Natural killer cell (primary cell): Measurements from ENCODE around the gene LGR5. TPM values are rescaled to one million over a fixed set of nuclear protein-coding genes. Genes with fewer than 3 reads are reported as not detected.

ENCODE experiments used
- ATAC-seq, 3 donors: fragments of 150-1000 bp in 2 of 3; fragments of 200-7000 bp in 1 of 3; cut with Tn5 transposase; 1 replicate in 1 of 3; 2 replicates in 2 of 3; pipeline ENCODE4 v1.10.0; 2021; ENCODE audit warnings: mild to moderate bottlenecking in 2 of 3, moderate library complexity in 2 of 3
- DNase-seq, 2 donors: peaks; one replicate each; pipeline versions ENCODE4 v3.0.0 to v3.0.0-alpha.2; 2013 to 2021; ENCODE audit warnings: mixed read lengths in 1 of 2
- H3K27ac ChIP-seq: one replicate; pipeline ENCODE4 v1.5.1; 2013; ENCODE audit warnings: mild to moderate bottlenecking, low read length
- H3K27me3 ChIP-seq: one replicate; pipeline ENCODE4 v1.6.1; 2013; ENCODE audit warnings: low read length; ENCODE audit not compliant: control insufficient read depth, insufficient read depth
- H3K36me3 ChIP-seq: one replicate; pipeline ENCODE4 v1.6.1; 2013; ENCODE audit warnings: low read length; ENCODE audit not compliant: control insufficient read depth, insufficient read depth
- H3K4me1 ChIP-seq: one replicate; pipeline ENCODE4 v1.6.1; 2013; ENCODE audit warnings: low read length; ENCODE audit not compliant: control insufficient read depth, insufficient read depth
- H3K4me3 ChIP-seq: one replicate; pipeline ENCODE4 v1.5.1; 2013; ENCODE audit warnings: low read length
- H3K9me3 ChIP-seq: one replicate; pipeline ENCODE4 v1.6.1; 2013; ENCODE audit warnings: low read length; ENCODE audit not compliant: control insufficient read depth, insufficient read depth
- H3K27ac Mint-ChIP-seq, 2 donors: one replicate each; pipeline ENCODE4 v1.8.0; 2022; ENCODE audit warnings: mild to moderate bottlenecking in 2 of 2, mixed read lengths in 2 of 2, moderate library complexity in 1 of 2
- H3K27me3 Mint-ChIP-seq, 2 donors: one replicate each; pipeline ENCODE4 v1.8.0; 2022; ENCODE audit warnings: low read depth in 2 of 2, mixed read lengths in 2 of 2
- H3K36me3 Mint-ChIP-seq: one replicate; pipeline ENCODE4 v1.8.0; 2022; ENCODE audit warnings: mixed read lengths
- H3K4me1 Mint-ChIP-seq, 2 donors: one replicate each; pipeline ENCODE4 v1.8.0; 2022; ENCODE audit warnings: mixed read lengths in 2 of 2
- H3K4me3 Mint-ChIP-seq: one replicate; pipeline ENCODE4 v1.8.0; 2022; ENCODE audit warnings: mild to moderate bottlenecking, moderate library complexity, mixed read lengths
- H3K9me3 Mint-ChIP-seq, 2 donors: one replicate each; pipeline ENCODE4 v1.8.0; 2022; ENCODE audit warnings: mixed read lengths in 2 of 2
- CTCF ChIP-seq: fragments of 200-600 bp; IDR thresholded peaks from one replicate; pipeline ENCODE4 v1.8.0; 2022; ENCODE audit warnings: antibody characterized with exemption
- WGBS: methylation state at CpG from one replicate; pipeline ENCODE4 v1.1.7; 2013; ENCODE audit warnings: missing lambda C conversion rate; ENCODE audit not compliant: insufficient coverage; 5-methylcytosine and 5-hydroxymethylcytosine counted together
- intact Hi-C: fragments of 100-400 bp; cut with micrococcal nuclease; formaldehyde crosslinking; loops from one replicate; pipeline ENCODE4 v1.14.2; 2022
- total RNA-seq, 4 donors: library from RNA; stranded (reverse); fragments of 120-200 nt in 1 of 4; gene quantifications; one replicate each; pipeline versions ENCODE4 v1.2.3 to v1.2.4, GENCODE V29; 2013 to 2022

The LGR5 gene
- total RNA-seq, 3 donors from 2014 or later (not counting 1 experiment from before 2014, with no cell fraction given), result not detected

- intact Hi-C loops, result no loop called here
- no peaks in the 10 kb centered on the region for H3K9me3 Mint-ChIP-seq
Measured at GRCh38 chr12:71536939-71537622, 97.5 kb downstream of the LGR5 start.

GRCh38 chr12:71538807-71539206, 99.2 kb downstream of the LGR5 start:
- Mint-ChIP-seq H3K4me1 (no peaks in the 10 kb centered on the region), H3K9me3 (no peaks in the 10 kb centered on the region), H3K36me3 (no peaks in the 10 kb centered on the region), H3K27me3 (peaks cover 8 to 10% of the 10 kb centered on the region in 2 donors), H3K4me3 (no peak overlapping the region), H3K27ac (no peak overlapping the region)
- intact Hi-C loops, result no loop called here
- no CpG with 5 or more reads among the region's 3 CpGs for WGBS
- Histone ChIP-seq H3K36me3 (no peaks in the 10 kb centered on the region), H3K4me1 (no peaks in the 10 kb centered on the region), H3K9me3 (no peaks in the 10 kb centered on the region), H3K27ac (no peak overlapping the region), H3K4me3 (no peak overlapping the region), H3K27me3 (no peaks in the 10 kb centered on the region)
- ATAC-seq (no peak), DNase-seq (no peak)
- TF ChIP-seq CTCF, result no peak

More at GRCh38 chr12:71536939-71537622, 97.5 kb downstream of the LGR5 start:
- no peak overlapping the region for H3K4me3 Mint-ChIP-seq
- Histone ChIP-seq H3K27ac (no peak overlapping the region), H3K9me3 (no peaks in the 10 kb centered on the region), H3K4me3 (no peak overlapping the region), H3K27me3 (no peaks in the 10 kb centered on the region), H3K36me3 (no peaks in the 10 kb centered on the region), H3K4me1 (no peaks in the 10 kb centered on the region)
- TF ChIP-seq CTCF, result no peak
- H3K4me1 Mint-ChIP-seq, result no peaks in the 10 kb centered on the region
- H3K36me3 Mint-ChIP-seq, result no peaks in the 10 kb centered on the region
- ATAC-seq (no peak), DNase-seq (no peak)
- H3K27me3 Mint-ChIP-seq, result peaks cover 8 to 10% of the 10 kb centered on the region in 2 donors
- H3K27ac Mint-ChIP-seq, result no peak overlapping the region
- 71% methylated on average over 3 of the region's 3 CpGs for WGBS

- no peak for TF ChIP-seq CTCF
- H3K27me3 ChIP-seq, result no peaks in the 10 kb centered on the region
- H3K4me1 Mint-ChIP-seq, result no peaks in the 10 kb centered on the region
- intact Hi-C loops, result no loop called here
- DNase-seq (no peak), ATAC-seq (no peak)
- WGBS, result 100% methylated on average over 1 of the region's 1 CpG
- no peaks in the 10 kb centered on the region for H3K4me1 ChIP-seq
- no peak overlapping the region for H3K4me3 ChIP-seq
- H3K4me3 Mint-ChIP-seq, result no peak overlapping the region
- H3K36me3 ChIP-seq, result no peaks in the 10 kb centered on the region
- H3K27ac ChIP-seq, result no peak overlapping the region
- no peaks in the 10 kb centered on the region for H3K36me3 Mint-ChIP-seq
- H3K27ac Mint-ChIP-seq, result no peak overlapping the region
- no peaks in the 10 kb centered on the region for H3K9me3 Mint-ChIP-seq
- H3K27me3 Mint-ChIP-seq, result peaks cover 6 to 10% of the 10 kb centered on the region in 2 donors
- no peaks in the 10 kb centered on the region for H3K9me3 ChIP-seq
Measured at GRCh38 chr12:71541583-71541982, 102.0 kb downstream of the LGR5 start.

GRCh38 chr12:71546322-71546861, 106.8 kb downstream of the LGR5 start:
- intact Hi-C loops, result no loop called here
- Histone ChIP-seq H3K27me3 (no peaks in the 10 kb centered on the region), H3K27ac (no peak overlapping the region), H3K4me1 (no peaks in the 10 kb centered on the region), H3K9me3 (no peaks in the 10 kb centered on the region), H3K4me3 (no peak overlapping the region), H3K36me3 (no peaks in the 10 kb centered on the region)
- no peak for DNase-seq
- no peak overlapping the region for H3K4me3 Mint-ChIP-seq
- H3K27me3 Mint-ChIP-seq, result peaks cover 2 to 4% of the 10 kb centered on the region in 2 donors
- no peak overlapping the region for H3K27ac Mint-ChIP-seq
- no peak for TF ChIP-seq CTCF
- no peak for ATAC-seq
- H3K4me1 Mint-ChIP-seq, result no peaks in the 10 kb centered on the region
- H3K9me3 Mint-ChIP-seq, result no peaks in the 10 kb centered on the region
- no peaks in the 10 kb centered on the region for H3K36me3 Mint-ChIP-seq
- WGBS, result 96% methylated on average over 1 of the region's 2 CpGs
